Fibroblast of the aortic adventitia (primary cell): ENCODE measurements around the gene MYBPHL. TPM values are rescaled to one million over a fixed set of nuclear protein-coding genes. Genes with fewer than 3 reads are reported as not detected.
"Not testable (repeated sequence)": the region's sequence is repeated elsewhere in the genome, so short reads cannot be mapped to it uniquely, and the experiment has no call there.

Experiments used
- DNase-seq: peaks from one replicate; pipeline ENCODE4 v3.0.0-alpha.2; 2010; ENCODE audit warnings: low read depth
- H3K4me3 ChIP-seq: 2 replicates; pipeline ENCODE4 v1.5.1; 2011; ENCODE audit warnings: low read depth, mild to moderate bottlenecking, control low read depth, low read length, moderate library complexity
- total RNA-seq: library from RNA; depleted of rRNA; stranded (reverse); fragments of >200 nt; gene quantifications from 2 replicates; pipeline ENCODE4 v1.2.3, GENCODE V29; 2012; ENCODE audit warnings: low replicate concordance
- TF ChIP-seq, protein P1 (sequence below): IDR thresholded peaks from 2 replicates; pipeline ENCODE4 v1.5.1; 2011; ENCODE audit warnings: mild to moderate bottlenecking, low read length, control low read depth, inconsistent platforms; ENCODE audit not compliant: insufficient read depth

MYBPHL gene
- total RNA-seq, 1 donor: not detected

DNA sequence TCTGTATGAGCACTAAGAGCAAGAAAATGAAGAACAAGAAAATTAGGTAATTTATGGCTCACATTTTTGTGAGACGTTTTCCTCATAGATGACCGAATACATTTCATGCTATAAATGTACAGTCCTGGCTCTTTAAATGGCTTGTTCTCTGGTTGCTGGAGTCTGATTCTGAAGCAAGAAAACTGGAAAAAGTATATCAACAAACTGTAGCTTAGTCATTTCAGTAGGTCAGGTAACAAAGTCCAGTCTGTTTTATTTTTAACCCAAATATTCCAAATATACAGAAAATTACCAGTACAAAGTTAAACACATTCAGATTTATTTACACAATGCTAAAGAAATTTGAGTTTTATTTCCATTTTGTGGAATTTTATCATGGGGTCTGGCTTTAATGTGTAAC is 2.5 kb upstream of the MYBPHL start:
- DNase-seq: no peak

DNA sequence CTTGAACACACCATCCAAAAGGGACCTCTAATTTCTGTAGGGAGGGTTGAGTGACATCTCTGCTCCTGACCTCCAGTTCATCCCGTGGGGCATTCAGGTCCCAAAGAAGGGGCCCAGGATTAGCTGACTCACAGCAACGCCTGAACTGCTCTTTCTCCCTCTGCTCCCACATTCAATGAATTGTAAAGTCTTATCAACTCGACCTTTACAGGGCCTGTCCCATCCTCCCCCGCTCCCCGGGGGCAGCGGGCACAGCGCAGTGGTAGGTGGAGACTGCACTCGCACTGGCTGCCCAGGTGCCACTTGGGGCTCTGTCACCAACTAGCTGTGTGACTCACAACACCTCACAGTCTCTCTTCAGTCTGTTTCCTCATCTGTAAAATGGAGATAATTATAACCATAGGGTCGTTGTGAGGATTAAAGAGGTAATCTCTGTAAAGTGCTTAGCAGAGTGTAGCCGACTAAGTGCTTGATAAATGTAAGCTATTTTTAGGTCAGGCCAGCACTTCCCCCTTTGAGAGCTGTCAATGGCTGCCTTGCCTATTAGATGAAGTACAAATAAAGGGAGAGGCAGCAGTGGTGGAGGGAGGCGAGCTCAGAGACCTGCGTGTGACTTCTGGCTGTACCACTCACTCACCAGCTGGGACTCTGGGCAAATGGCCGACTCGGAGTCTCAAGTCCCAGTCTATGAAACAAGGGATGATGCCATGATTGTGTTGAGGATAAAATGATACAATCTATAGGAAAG is 637 bp upstream of the MYBPHL start:
- TF ChIP-seq, protein P1, sequence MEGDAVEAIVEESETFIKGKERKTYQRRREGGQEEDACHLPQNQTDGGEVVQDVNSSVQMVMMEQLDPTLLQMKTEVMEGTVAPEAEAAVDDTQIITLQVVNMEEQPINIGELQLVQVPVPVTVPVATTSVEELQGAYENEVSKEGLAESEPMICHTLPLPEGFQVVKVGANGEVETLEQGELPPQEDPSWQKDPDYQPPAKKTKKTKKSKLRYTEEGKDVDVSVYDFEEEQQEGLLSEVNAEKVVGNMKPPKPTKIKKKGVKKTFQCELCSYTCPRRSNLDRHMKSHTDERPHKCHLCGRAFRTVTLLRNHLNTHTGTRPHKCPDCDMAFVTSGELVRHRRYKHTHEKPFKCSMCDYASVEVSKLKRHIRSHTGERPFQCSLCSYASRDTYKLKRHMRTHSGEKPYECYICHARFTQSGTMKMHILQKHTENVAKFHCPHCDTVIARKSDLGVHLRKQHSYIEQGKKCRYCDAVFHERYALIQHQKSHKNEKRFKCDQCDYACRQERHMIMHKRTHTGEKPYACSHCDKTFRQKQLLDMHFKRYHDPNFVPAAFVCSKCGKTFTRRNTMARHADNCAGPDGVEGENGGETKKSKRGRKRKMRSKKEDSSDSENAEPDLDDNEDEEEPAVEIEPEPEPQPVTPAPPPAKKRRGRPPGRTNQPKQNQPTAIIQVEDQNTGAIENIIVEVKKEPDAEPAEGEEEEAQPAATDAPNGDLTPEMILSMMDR: no peak
- no peak for DNase-seq
- H3K4me3 ChIP-seq: no peak overlapping the region

More for the DNA sequence above, 2.5 kb upstream of the MYBPHL start:
- TF ChIP-seq, protein P1: no peak
- H3K4me3 ChIP-seq: no peak overlapping the region

DNA sequence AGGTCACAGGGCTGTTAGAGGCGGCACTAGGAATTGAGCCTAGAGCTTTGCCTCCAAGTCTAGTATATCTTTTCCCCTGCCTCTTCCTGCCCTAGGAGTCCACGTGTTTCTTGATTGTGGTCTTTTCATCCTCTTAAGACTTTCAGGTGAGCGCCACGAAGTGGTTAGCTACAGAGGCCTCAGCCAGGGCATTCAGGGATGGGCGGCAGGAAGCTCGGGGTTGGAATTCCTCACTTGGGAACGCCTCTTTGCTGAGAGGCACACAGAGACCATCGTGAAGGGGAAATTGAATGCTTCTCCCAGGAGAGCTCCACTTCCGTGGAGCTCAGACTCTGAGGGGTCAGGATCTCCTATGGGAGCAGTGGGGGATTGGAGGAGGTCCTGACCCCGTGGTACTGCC is 820 bp downstream of the MYBPHL start:
- H3K4me3 ChIP-seq, DNase-seq: not testable (repeated sequence)

DNA sequence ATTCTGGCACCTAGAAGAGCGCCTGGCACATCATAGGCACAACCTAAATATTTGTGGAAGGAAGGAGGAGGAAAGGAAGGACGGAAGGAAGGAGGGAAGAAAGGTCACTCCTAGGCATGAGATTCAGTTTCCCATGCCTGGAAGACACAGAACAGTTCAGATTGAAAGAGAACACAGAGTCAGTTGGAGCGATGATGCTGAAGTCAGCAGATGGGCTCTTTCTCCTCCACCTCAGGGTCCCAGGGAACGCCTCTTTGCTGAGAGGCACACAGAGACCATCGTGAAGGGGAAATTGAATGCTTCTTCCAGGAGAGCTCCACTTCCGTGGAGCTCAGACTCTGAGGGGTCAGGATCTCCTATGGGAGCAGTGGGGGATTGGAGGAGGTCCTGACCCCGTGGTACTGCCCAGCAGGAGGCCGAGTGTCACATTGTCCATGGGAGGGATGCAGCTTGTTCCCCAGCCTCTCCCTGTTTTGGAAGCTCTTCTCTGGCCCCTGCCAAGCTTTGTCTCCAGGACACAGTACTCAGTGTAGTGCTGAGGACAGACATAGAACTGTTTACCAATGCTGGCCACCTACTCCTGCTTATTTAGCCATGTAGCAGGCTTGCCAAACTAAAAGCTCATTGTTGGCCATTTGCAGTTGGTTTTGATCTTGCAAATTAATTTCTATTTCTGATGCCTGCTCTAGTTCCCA is 2.4 kb downstream of the MYBPHL start:
- DNase-seq: no peak
- TF ChIP-seq, protein P1: no peak
- H3K4me3 ChIP-seq: no peak overlapping the region

DNA sequence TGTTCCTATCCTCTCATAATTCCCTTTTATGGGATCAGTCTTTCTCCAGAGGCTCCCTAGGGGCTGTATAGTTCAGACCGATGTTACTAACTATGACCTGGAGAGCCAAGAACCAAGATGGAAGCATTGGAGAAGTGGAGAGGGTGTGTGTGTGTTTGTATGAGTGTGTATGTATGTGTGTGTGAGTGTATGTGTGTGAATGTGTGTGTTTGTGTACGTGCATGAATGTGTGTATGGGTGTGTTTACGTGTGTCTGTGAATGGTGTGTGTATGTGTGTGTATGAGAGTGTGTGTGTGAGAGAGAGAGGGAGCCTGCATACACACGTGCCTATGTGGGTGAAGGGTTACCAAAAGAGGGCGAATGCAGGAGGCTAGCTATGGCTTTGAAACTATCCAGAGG is 4.9 kb downstream of the MYBPHL start:
- no peak overlapping the region for H3K4me3 ChIP-seq

DNA sequence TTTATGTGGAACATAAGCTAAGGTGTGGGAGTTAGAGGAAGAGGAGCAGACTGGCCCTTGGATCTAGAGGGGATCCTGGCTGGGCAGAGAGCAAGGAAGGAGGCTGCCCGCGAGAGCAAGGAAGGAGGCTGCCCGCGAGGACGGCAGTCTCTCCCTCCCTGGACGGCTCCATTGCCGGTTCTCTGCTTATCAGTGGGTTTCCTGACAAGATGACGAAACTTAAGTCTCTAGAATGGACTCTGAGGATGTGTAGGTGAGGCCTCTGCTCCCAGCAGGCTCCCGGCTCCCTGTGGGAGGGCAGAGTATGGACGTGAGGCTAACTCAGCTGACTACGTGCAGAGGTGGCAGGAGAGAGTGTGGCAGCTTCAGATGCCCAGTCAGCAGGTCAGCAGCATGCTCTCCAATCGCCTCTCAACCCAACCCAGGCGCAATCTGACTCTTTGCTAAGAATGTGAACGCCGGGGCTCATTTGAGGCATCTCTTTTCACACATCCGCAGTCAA is 6.1 kb downstream of the MYBPHL start:
- TF ChIP-seq, protein P1: no peak

More for the DNA sequence above, 4.9 kb downstream of the MYBPHL start:
- TF ChIP-seq, protein P1: no peak
- DNase-seq: no peak

More for the DNA sequence above, 6.1 kb downstream of the MYBPHL start:
- no peak overlapping the region for H3K4me3 ChIP-seq
- no peak for DNase-seq
